DOHH2 (cell line): ENCODE data around the gene KRT31.
"Not testable (repeated sequence)": the region's sequence is repeated elsewhere in the genome, so short reads cannot be mapped to it uniquely, and the experiment has no call there.

Experiments used
- H3F3A ChIP-seq: fragments of 200-600 bp; sonication (generic), shearing (Covaris generic); 2 replicates; pipeline ENCODE4 v1.6.0; 2016; ENCODE audit warnings: antibody characterized with exemption, mild to moderate bottlenecking; ENCODE audit not compliant: control insufficient read depth, insufficient read depth
- H3K27ac ChIP-seq: fragments of 200-600 bp; sonication (generic); 2 replicates; pipeline ENCODE4 v1.5.1; 2014; ENCODE audit warnings: low read depth, mild to moderate bottlenecking, low read length, moderate library complexity
- H3K27me3 ChIP-seq: fragments of 200-600 bp; sonication (generic); 2 replicates; pipeline ENCODE4 v1.6.1; 2014; ENCODE audit warnings: mild to moderate bottlenecking, low read length, mixed read lengths; ENCODE audit not compliant: control insufficient read depth
- H3K36me3 ChIP-seq: fragments of 200-600 bp; sonication (generic); 2 replicates; pipeline ENCODE4 v1.6.1; 2014; ENCODE audit warnings: mild to moderate bottlenecking, low read length, moderate library complexity, mixed read lengths; ENCODE audit not compliant: control insufficient read depth
- H3K4me1 ChIP-seq: fragments of 200-600 bp; sonication (generic); 2 replicates; pipeline ENCODE4 v1.6.1; 2014; ENCODE audit warnings: mild to moderate bottlenecking, low read length, mixed read lengths; ENCODE audit not compliant: control insufficient read depth
- H3K4me2 ChIP-seq: fragments of 200-600 bp; sonication (generic); 2 replicates; pipeline ENCODE4 v1.6.0; 2014; ENCODE audit warnings: mild to moderate bottlenecking, low read length, moderate library complexity
- H3K4me3 ChIP-seq: fragments of 200-600 bp; sonication (generic); 2 replicates; pipeline ENCODE4 v1.5.1; 2014; ENCODE audit warnings: mild to moderate bottlenecking, low read length, mixed read lengths
- H3K79me2 ChIP-seq: fragments of 200-600 bp; sonication (generic); 2 replicates; pipeline ENCODE4 v1.6.1; 2014; ENCODE audit warnings: mild to moderate bottlenecking, low read length, mixed read lengths; ENCODE audit not compliant: control insufficient read depth
- H3K9me2 ChIP-seq: fragments of 200-600 bp; sonication (generic); replicated peaks from 2 replicates; pipeline ENCODE4 v1.6.1; 2014; ENCODE audit warnings: mild to moderate bottlenecking, low read length, mixed read lengths; ENCODE audit not compliant: control insufficient read depth
- H3K9me3 ChIP-seq: fragments of 200-600 bp; sonication (generic); 2 replicates; pipeline ENCODE4 v1.6.1; 2014; ENCODE audit warnings: antibody characterized with exemption, low read length, mixed read lengths; ENCODE audit not compliant: control insufficient read depth, insufficient read depth
- H4K20me1 ChIP-seq: fragments of 200-600 bp; sonication (generic); 2 replicates; pipeline ENCODE4 v1.6.0; 2014; ENCODE audit warnings: low read depth, mild to moderate bottlenecking, antibody characterized with exemption, low read length, moderate library complexity; ENCODE audit not compliant: control insufficient read depth, insufficient read depth
- EZH2phosphoT487 ChIP-seq: fragments of 200-600 bp; sonication (generic); IDR thresholded peaks from 2 replicates; pipeline ENCODE4 v1.6.1; 2017; ENCODE audit warnings: borderline replicate concordance, mild to moderate bottlenecking, antibody characterized with exemption, low read length, moderate library complexity, mixed read lengths
- TF ChIP-seq, protein P1 (sequence below): fragments of 200-600 bp; sonication (generic); IDR thresholded peaks from one replicate; pipeline ENCODE4 v1.5.1; 2014; ENCODE audit warnings: antibody characterized with exemption, mild to moderate bottlenecking, low read depth, low read length; ENCODE audit not compliant: poor library complexity, severe bottlenecking

The KRT31 gene

DNA sequence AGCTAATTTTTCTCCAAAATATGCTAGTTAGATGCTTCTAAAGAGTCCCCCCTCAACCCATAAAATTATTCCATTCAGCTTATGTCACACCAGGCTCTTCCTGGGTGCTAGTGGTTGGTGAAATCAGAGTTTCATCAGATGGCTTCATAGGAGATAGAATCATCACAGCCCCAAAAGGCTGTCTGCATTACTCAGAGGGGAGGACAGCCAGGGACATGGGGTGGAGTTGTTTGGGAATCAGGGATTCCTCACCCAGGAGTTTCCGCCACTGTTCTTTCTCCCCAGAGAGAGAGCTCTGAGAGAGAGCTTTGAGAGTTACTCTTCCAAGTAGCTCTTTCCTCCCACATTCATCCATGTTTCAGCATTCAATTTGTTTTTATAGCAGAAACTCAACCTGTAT lies 15.0 kb downstream of the KRT31 start:
- H3F3A ChIP-seq: no peaks in the 10 kb centered on the region
- no peak overlapping the region for H3K4me2 ChIP-seq
- H3K27ac ChIP-seq: no peak overlapping the region
- no peaks in the 10 kb centered on the region for H3K4me1 ChIP-seq
- 0 out of 2 replicates have a peak, but pooled peaks cover 2% of the 10 kb centered on the region for H3K27me3 ChIP-seq
- no peak overlapping the region for H3K4me3 ChIP-seq
- H3K79me2 ChIP-seq: no peaks in the 10 kb centered on the region
- TF ChIP-seq EZH2phosphoT487: no peak
- TF ChIP-seq, protein P1, sequence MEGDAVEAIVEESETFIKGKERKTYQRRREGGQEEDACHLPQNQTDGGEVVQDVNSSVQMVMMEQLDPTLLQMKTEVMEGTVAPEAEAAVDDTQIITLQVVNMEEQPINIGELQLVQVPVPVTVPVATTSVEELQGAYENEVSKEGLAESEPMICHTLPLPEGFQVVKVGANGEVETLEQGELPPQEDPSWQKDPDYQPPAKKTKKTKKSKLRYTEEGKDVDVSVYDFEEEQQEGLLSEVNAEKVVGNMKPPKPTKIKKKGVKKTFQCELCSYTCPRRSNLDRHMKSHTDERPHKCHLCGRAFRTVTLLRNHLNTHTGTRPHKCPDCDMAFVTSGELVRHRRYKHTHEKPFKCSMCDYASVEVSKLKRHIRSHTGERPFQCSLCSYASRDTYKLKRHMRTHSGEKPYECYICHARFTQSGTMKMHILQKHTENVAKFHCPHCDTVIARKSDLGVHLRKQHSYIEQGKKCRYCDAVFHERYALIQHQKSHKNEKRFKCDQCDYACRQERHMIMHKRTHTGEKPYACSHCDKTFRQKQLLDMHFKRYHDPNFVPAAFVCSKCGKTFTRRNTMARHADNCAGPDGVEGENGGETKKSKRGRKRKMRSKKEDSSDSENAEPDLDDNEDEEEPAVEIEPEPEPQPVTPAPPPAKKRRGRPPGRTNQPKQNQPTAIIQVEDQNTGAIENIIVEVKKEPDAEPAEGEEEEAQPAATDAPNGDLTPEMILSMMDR: no peak
- H3K9me3 ChIP-seq: no peaks in the 10 kb centered on the region
- no peaks in the 10 kb centered on the region for H4K20me1 ChIP-seq
- H3K36me3 ChIP-seq: no peaks in the 10 kb centered on the region
- no peaks in the 10 kb centered on the region for H3K9me2 ChIP-seq

- H3K36me3 ChIP-seq, H3F3A ChIP-seq, H3K79me2 ChIP-seq, H3K27ac ChIP-seq, H3K27me3 ChIP-seq, H3K9me2 ChIP-seq, H3K4me3 ChIP-seq, H3K4me1 ChIP-seq, H3K9me3 ChIP-seq, H3K4me2 ChIP-seq, H4K20me1 ChIP-seq: not testable (repeated sequence)
Observed at GRCh38 chr17:41381943-41382342, 15.5 kb downstream of the KRT31 start, which contains the start of gene KRT34. Gene KRT34, minus strand, starts transcription at chr17:41382306. Its CDS starts 60 bp downstream, at chr17:41382246.

DNA sequence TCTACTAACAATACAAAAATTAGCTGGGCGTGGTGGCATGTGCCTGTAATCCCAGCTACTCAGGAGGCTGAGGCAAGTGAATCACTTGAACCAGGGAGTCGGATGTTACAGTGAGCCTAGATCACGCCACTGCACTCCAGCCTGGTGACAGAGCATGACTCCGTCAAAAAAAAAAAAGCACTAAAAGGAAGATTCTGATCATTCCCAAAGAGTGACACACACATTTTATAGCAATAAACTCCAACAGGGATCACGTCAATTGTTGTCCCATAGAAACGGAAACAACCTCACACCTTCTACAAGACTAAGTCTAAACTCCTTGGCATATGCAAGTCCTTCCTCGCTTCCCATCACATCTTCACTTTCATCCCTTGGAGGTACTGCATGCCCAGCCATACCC lies 17.3 kb downstream of the KRT31 start:
- H3K9me3 ChIP-seq, H3K4me2 ChIP-seq, H3K27me3 ChIP-seq, H3K79me2 ChIP-seq, H3K27ac ChIP-seq, H3K4me1 ChIP-seq, H3K4me3 ChIP-seq, H4K20me1 ChIP-seq, H3K9me2 ChIP-seq, H3K36me3 ChIP-seq, H3F3A ChIP-seq: not testable (repeated sequence)

GRCh38 chr17:41377546-41377945 lies 19.9 kb downstream of the KRT31 start:
- Histone ChIP-seq H3K9me3 (no peaks in the 10 kb centered on the region), H3K9me2 (no peaks in the 10 kb centered on the region), H3K4me3 (no peak overlapping the region), H3K4me1 (no peaks in the 10 kb centered on the region), H3K36me3 (no peaks in the 10 kb centered on the region), H3F3A (no peaks in the 10 kb centered on the region), H4K20me1 (no peaks in the 10 kb centered on the region), H3K4me2 (no peak overlapping the region), H3K27ac (no peak overlapping the region), H3K79me2 (no peaks in the 10 kb centered on the region), H3K27me3 (0 out of 2 replicates have a peak, but pooled peaks cover 8% of the 10 kb centered on the region)
- no peak for TF ChIP-seq EZH2phosphoT487
- TF ChIP-seq, protein P1: no peak
